Endothelial cell of umbilical vein (primary cell): ENCODE results near the gene FAM118B. TPM values are rescaled to one million over a fixed set of nuclear protein-coding genes. Genes with fewer than 3 reads are reported as not detected.

Source experiments
- BruUV-seq: library from RNA; stranded (reverse); fragments of 400-500 nt; replicated peaks from 2 replicates; lab custom pipeline; 2021; lab: Mats Ljungman, UMichigan
- CTCF ChIA-PET: fragments of 300-600, 350-600 bp; sonication (Branson Sonifier 250); formaldehyde crosslinking; loops from one replicate; lab custom pipeline; 2021; ENCODE audit warnings: antibody characterized with exemption, inconsistent platforms; lab: Charles Lee
- POLR2A ChIA-PET: fragments of 300-600, 350-600 bp; sonication (Branson Sonifier 250); formaldehyde crosslinking; loops from one replicate; lab custom pipeline; 2021; ENCODE audit warnings: antibody characterized with exemption, inconsistent platforms; lab: Charles Lee
- DNase-seq: peaks from one replicate; pipeline ENCODE4 v3.0.0-alpha.2; 2011; ENCODE audit warnings: low read depth, low spot score
- FAIRE-seq: peaks from 2 replicates; lab custom pipeline; 2011; peaks lifted over from hg19 to GRCh38; lab: Jason Lieb, UNC
- H2AFZ ChIP-seq: 2 replicates; pipeline ENCODE4 v1.6.0; 2012; ENCODE audit warnings: low read depth, low read length, control low read depth, inconsistent platforms
- H3K27ac ChIP-seq: 2 replicates; pipeline ENCODE4 v1.5.1; 2011; ENCODE audit warnings: low read depth, mild to moderate bottlenecking, control low read depth, low read length, moderate library complexity; ENCODE audit not compliant: insufficient read depth
- H3K27me3 ChIP-seq, 2 experiments: 2 replicates each; pipeline versions ENCODE4 v1.6.0 to v1.6.1; 2011; ENCODE audit warnings: low read length in 2 of 2, mixed read lengths in 1 of 2; ENCODE audit not compliant: control insufficient read depth in 2 of 2, insufficient read depth in 2 of 2
- H3K36me3 ChIP-seq, 2 experiments: 2 replicates in 1 of 2; 3 replicates in 1 of 2; pipeline ENCODE4 v1.5.1; 2011; ENCODE audit warnings: low read length in 2 of 2, mild to moderate bottlenecking in 1 of 2, moderate library complexity in 1 of 2; ENCODE audit not compliant: control insufficient read depth in 2 of 2, insufficient read depth in 2 of 2; ENCODE audit errors: extremely low read depth in 1 of 2
- H3K4me1 ChIP-seq: 3 replicates; pipeline ENCODE4 v1.5.1; 2011; ENCODE audit warnings: mild to moderate bottlenecking, low read length; ENCODE audit not compliant: control insufficient read depth, insufficient read depth; ENCODE audit errors: extremely low read depth
- H3K4me2 ChIP-seq: 2 replicates; pipeline ENCODE4 v1.6.1; 2011; ENCODE audit warnings: low read length, control low read depth, mixed read lengths; ENCODE audit not compliant: insufficient read depth
- H3K4me3 ChIP-seq, 3 experiments: fragments of 200-600 bp in 1 of 3; sonication (generic), shearing (Covaris generic) in 1 of 3; replicated peaks in 1 of 3; 2 replicates each; pipeline ENCODE4 v1.5.1; 2011 to 2016; ENCODE audit warnings: control low read depth in 3 of 3, low read length in 3 of 3, mild to moderate bottlenecking in 2 of 3, inconsistent platforms in 1 of 3, low read depth in 1 of 3, moderate library complexity in 1 of 3; ENCODE audit not compliant: insufficient read depth in 1 of 3
- H3K79me2 ChIP-seq: 2 replicates; pipeline ENCODE4 v1.6.0; 2012; ENCODE audit warnings: low read length, inconsistent platforms; ENCODE audit not compliant: control insufficient read depth, insufficient read depth
- H3K9ac ChIP-seq: replicated peaks from 2 replicates; pipeline ENCODE3; 2011; ENCODE audit warnings: low read length, control low read depth; ENCODE audit not compliant: insufficient read depth; ENCODE audit errors: extremely low read depth
- H3K9me1 ChIP-seq: replicated peaks from 3 replicates; pipeline ENCODE4 v1.6.0; 2011; ENCODE audit warnings: mild to moderate bottlenecking, low read length; ENCODE audit not compliant: control insufficient read depth, insufficient read depth; ENCODE audit errors: extremely low read depth
- H3K9me3 ChIP-seq: replicated peaks from 2 replicates; pipeline ENCODE4 v1.5.1; 2012; ENCODE audit warnings: low read length, inconsistent platforms; ENCODE audit not compliant: control insufficient read depth, insufficient read depth
- H4K20me1 ChIP-seq: replicated peaks from 2 replicates; pipeline ENCODE3; 2011; ENCODE audit warnings: mild to moderate bottlenecking, low read length; ENCODE audit not compliant: control insufficient read depth, insufficient read depth; ENCODE audit errors: extremely low read depth
- EZH2 ChIP-seq: IDR thresholded peaks from 2 replicates; pipeline ENCODE4 v1.6.1; 2012; ENCODE audit warnings: borderline replicate concordance, low read depth, mild to moderate bottlenecking, moderate library complexity, low read length, inconsistent platforms; ENCODE audit not compliant: severe bottlenecking
- FOS ChIP-seq: IDR thresholded peaks from 2 replicates; pipeline ENCODE4 v1.6.1; 2011; ENCODE audit warnings: mild to moderate bottlenecking, low read length, moderate library complexity, borderline replicate concordance; ENCODE audit not compliant: insufficient read depth
- GATA2 ChIP-seq: IDR thresholded peaks from 2 replicates; pipeline ENCODE4 v1.7.0; 2011; ENCODE audit warnings: low read depth, mild to moderate bottlenecking, moderate library complexity, mixed read lengths, low read length; ENCODE audit not compliant: insufficient read length, insufficient read depth
- POLR2A ChIP-seq: IDR thresholded peaks from 2 replicates; pipeline ENCODE4 v1.6.1; 2012; ENCODE audit warnings: low read depth, mild to moderate bottlenecking, control low read depth, low read length
- POLR2AphosphoS5 ChIP-seq: IDR thresholded peaks from 2 replicates; pipeline ENCODE4 v1.6.1; 2012; ENCODE audit warnings: low read depth, mild to moderate bottlenecking, control low read depth, low read length, moderate library complexity; ENCODE audit not compliant: insufficient read depth
- dilution Hi-C: fragments of 300-500 bp; cut with MboI; formaldehyde crosslinking; loops from one replicate; pipeline ENCODE4 v1.15.0; 2019; ENCODE audit warnings: low sequenced_read_pairs; ENCODE audit not compliant: extremely low pct_ligation_motif_present
- intact Hi-C: fragments of 100-400 bp; cut with micrococcal nuclease; formaldehyde crosslinking; loops from one replicate; pipeline ENCODE4 v1.10.0; 2022
- polyA plus RNA-seq, 4 experiments: library from polyadenylated mRNA; depleted of rRNA in 3 of 4; stranded (reverse) in 3 of 4; unstranded in 1 of 4; fragments of >200 nt; gene quantifications; 2 replicates each; pipeline versions ENCODE4 v1.2.1 to v1.2.3, GENCODE V29; 2011 to 2012; ENCODE audit warnings: missing spikeins in 1 of 4
- total RNA-seq: library from RNA; stranded (reverse); gene quantifications from 2 replicates; pipeline ENCODE4 v1.2.3, GENCODE V29; 2021
- TF ChIP-seq, protein P1 (sequence below), 2 donors: IDR thresholded peaks; 1 replicate in 1 of 2; 2 replicates in 1 of 2; pipeline ENCODE4 v1.5.1; 2011; ENCODE audit warnings: low read length in 2 of 2, mild to moderate bottlenecking in 2 of 2, moderate library complexity in 2 of 2, control low read depth in 1 of 2, inconsistent platforms in 1 of 2, low read depth in 1 of 2; ENCODE audit not compliant: insufficient read depth in 1 of 2; ENCODE audit errors: extremely low read depth in 1 of 2

The FAM118B gene
- total and polyA plus RNA-seq, 2 donors (not counting 3 experiments of a cell fraction or from before 2014, with no cell fraction given): 26.6 to 35.8 TPM

DNA sequence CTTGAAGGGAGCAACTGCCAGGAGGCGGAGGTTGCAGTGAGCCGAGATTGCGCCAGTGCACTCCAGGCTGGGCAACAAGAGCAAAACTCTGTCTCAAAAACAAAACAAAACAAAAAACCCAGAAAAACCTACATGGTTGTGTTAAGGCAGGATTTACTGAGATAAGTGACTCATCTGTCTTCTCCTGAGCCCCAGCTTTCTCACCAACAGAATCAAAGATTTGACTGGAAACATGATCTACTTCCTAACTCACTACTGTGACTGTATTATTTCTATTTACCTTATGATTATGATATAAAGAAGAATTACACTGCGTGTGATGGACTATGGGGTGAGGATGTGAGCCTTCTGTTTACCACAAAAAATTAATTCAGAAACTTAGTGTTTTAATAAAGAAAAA is 21.8 kb downstream of the FAM118B start:
- POLR2A ChIA-PET: no interaction called here

DNA sequence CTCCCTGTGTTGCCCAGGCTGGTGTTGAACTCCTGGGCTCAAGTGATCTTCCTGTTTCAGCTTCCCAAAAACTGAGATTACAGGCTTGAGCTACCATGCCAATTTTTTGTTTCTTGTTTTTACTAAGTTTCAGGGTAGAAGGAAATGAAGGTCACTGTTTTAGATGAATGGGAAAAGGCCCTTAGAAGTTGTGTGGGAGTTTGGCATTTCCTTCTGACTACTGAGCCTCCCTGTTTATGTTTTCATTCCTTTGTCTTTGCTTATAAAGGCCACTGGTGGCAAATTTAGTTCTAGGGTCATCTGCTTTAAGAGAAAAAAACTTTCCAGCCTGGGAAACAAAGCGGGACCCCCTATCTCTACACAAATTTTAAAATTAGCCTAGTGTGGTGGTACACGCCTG is 35.1 kb downstream of the FAM118B start:
- peak; percentile 91 for FAIRE-seq
- H3K9ac ChIP-seq: no peak overlapping the region
- H2AFZ ChIP-seq: no peak overlapping the region
- DNase-seq: peak; percentile 92
- CTCF ChIA-PET: interaction anchor here (0.7 to 1.9 kb wide), 4 partner anchors 15 to 40 kb away, joined by 3 to 6 read pairs (median 4); partner anchors contain the start of genes FAM118B and RPUSD4
- intact Hi-C loops: loop anchor here (1.0 to 2.0 kb wide), 2 partner anchors 16 to 36 kb away; partner anchors contain the start of genes FAM118B and RPUSD4
- no peak overlapping the region for H3K4me3 ChIP-seq
- BruUV-seq: no TSS peak
- TF ChIP-seq POLR2AphosphoS5: peak; percentile 21
- TF ChIP-seq, protein P1, sequence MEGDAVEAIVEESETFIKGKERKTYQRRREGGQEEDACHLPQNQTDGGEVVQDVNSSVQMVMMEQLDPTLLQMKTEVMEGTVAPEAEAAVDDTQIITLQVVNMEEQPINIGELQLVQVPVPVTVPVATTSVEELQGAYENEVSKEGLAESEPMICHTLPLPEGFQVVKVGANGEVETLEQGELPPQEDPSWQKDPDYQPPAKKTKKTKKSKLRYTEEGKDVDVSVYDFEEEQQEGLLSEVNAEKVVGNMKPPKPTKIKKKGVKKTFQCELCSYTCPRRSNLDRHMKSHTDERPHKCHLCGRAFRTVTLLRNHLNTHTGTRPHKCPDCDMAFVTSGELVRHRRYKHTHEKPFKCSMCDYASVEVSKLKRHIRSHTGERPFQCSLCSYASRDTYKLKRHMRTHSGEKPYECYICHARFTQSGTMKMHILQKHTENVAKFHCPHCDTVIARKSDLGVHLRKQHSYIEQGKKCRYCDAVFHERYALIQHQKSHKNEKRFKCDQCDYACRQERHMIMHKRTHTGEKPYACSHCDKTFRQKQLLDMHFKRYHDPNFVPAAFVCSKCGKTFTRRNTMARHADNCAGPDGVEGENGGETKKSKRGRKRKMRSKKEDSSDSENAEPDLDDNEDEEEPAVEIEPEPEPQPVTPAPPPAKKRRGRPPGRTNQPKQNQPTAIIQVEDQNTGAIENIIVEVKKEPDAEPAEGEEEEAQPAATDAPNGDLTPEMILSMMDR (IDR thresholded peaks at IDR 0.05; ENCODE audit: extremely low read depth in 1 of 2, insufficient read depth in 1 of 2, low read depth in 1 of 2, low read length in 2 of 2): no peak
- TF ChIP-seq POLR2A: no peak
- peaks cover 7% of the 10 kb centered on the region in 2 experiments for H3K36me3 ChIP-seq
- POLR2A ChIA-PET: no interaction called here
- dilution Hi-C loops: no loop called here
- peak overlapping the region; percentile 38 for H3K4me2 ChIP-seq
- no peaks in the 10 kb centered on the region for H3K9me1 ChIP-seq
- H3K9me3 ChIP-seq: no peaks in the 10 kb centered on the region
- H3K79me2 ChIP-seq: no peaks in the 10 kb centered on the region
- H3K27ac ChIP-seq: peak overlapping the region; percentile 73
- H4K20me1 ChIP-seq: no peaks in the 10 kb centered on the region
- peaks cover 13% of the 10 kb centered on the region for H3K4me1 ChIP-seq
- no peaks in the 10 kb centered on the region for H3K27me3 ChIP-seq

More for the DNA sequence above, 21.8 kb downstream of the FAM118B start:
- TF ChIP-seq GATA2: no peak
- TF ChIP-seq POLR2AphosphoS5: no peak
- TF ChIP-seq FOS: no peak
- TF ChIP-seq POLR2A: no peak
- no peak for TF ChIP-seq EZH2
- H2AFZ ChIP-seq: no peak overlapping the region
- peaks cover 8% of the 10 kb centered on the region for H3K79me2 ChIP-seq
- no peak for FAIRE-seq
- H3K9me1 ChIP-seq: no peaks in the 10 kb centered on the region
- peaks cover 3 to 4% of the 10 kb centered on the region in 2 experiments for H3K36me3 ChIP-seq
- intact Hi-C loops: no loop called here
- no peak overlapping the region for H3K4me3 ChIP-seq
- BruUV-seq: no TSS peak
- no peak overlapping the region for H3K27ac ChIP-seq
- H3K27me3 ChIP-seq: no peaks in the 10 kb centered on the region
- no peak for DNase-seq
- dilution Hi-C loops: no loop called here
- no peaks in the 10 kb centered on the region for H3K9me3 ChIP-seq
- H4K20me1 ChIP-seq: no peaks in the 10 kb centered on the region
- peaks cover 30% of the 10 kb centered on the region for H3K4me1 ChIP-seq
- H3K4me2 ChIP-seq: no peak overlapping the region
- H3K9ac ChIP-seq: no peak overlapping the region
- CTCF ChIA-PET: no interaction called here
